ENCODE data around the gene LAMTOR1.

Gene LAMTOR1

DNA sequence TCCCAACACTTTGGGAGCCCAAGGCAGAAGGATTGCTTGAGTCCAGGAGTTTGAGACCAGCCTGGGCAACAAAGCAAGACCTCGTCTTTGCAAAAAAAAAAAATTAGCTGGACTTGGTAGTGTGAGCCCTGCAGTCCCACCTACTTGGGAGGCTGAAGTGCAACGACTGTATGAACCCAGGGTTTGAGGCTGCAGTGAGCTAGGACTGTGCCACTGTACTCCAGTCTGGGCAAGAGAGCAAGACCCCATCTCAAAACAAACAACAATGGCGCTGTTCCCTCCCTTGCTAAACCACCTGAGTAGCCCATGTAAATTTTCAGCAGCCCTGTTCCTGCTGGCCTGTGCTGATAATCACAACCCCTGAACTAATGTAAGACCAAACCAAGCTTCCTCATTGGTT, 3.1 kb downstream of the LAMTOR1 start:
- Histone ChIP-seq H3K27me3 (replicated peaks; ENCODE audit: control insufficient read depth, insufficient read depth, low read length) (no peaks in the 10 kb centered on the region), H3K4me3 (ENCODE audit: low read length) (no peak overlapping the region), H3K9me3 (ENCODE audit: control insufficient read depth, low read length) (no peaks in the 10 kb centered on the region), H3K4me1 (ENCODE audit: control insufficient read depth, insufficient read depth, low read length) (peaks cover 31% of the 10 kb centered on the region), H3K36me3 (ENCODE audit: control insufficient read depth, insufficient read depth, low read length, severe bottlenecking) (peaks cover 34% of the 10 kb centered on the region), H3K9ac (ENCODE audit: low read length) (no peak overlapping the region)
- no peak for DNase-seq (ENCODE audit: low read depth)

GRCh38 chr11:72098741-72099140, 4.4 kb downstream of the LAMTOR1 start:
- peaks cover 31% of the 10 kb centered on the region for H3K4me1 ChIP-seq (ENCODE audit: control insufficient read depth, insufficient read depth, low read length)

DNA sequence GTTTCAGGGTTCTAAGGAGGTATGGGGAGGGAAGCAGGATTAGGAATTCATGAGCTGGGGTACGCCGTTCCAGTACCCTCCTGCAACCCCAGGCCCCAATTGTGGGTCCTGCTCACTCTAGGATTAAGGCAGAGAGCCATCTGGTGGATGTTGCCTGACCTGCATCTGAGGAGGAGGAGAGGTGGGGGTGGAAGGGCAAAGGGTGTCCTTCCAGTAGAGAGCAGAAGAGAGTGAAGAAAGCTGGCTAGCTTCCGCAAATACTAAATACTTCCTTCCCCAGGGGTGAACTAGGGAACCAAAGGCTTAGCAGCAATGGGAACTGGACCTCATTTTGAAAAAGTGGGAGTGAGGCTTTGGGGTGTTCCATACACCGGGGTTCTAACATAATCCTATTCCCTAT, 11.8 kb downstream of the LAMTOR1 start:
- peak; percentile 85 for DNase-seq (ENCODE audit: low read depth)
- Histone ChIP-seq H3K36me3 (ENCODE audit: control insufficient read depth, insufficient read depth, low read length, severe bottlenecking) (peaks cover 18% of the 10 kb centered on the region), H3K9me3 (ENCODE audit: control insufficient read depth, low read length) (no peaks in the 10 kb centered on the region)

More at GRCh38 chr11:72098741-72099140, 4.4 kb downstream of the LAMTOR1 start:
- H3K4me3 ChIP-seq (ENCODE audit: low read length) = no peak overlapping the region
- no peaks in the 10 kb centered on the region for H3K27me3 ChIP-seq (replicated peaks; ENCODE audit: control insufficient read depth, insufficient read depth, low read length)
- H3K36me3 ChIP-seq (ENCODE audit: control insufficient read depth, insufficient read depth, low read length, severe bottlenecking) = peaks cover 44% of the 10 kb centered on the region
- DNase-seq (ENCODE audit: low read depth) = no peak
- no peak overlapping the region for H3K9ac ChIP-seq (ENCODE audit: low read length)
- H3K9me3 ChIP-seq (ENCODE audit: control insufficient read depth, low read length) = no peaks in the 10 kb centered on the region

GRCh38 chr11:72088076-72088808, 14.9 kb downstream of the LAMTOR1 start:
- Histone ChIP-seq H3K4me1 (ENCODE audit: control insufficient read depth, insufficient read depth, low read length) (peaks cover 8% of the 10 kb centered on the region), H3K9me3 (ENCODE audit: control insufficient read depth, low read length) (no peaks in the 10 kb centered on the region), H3K9ac (ENCODE audit: low read length) (no peak overlapping the region), H3K4me3 (ENCODE audit: low read length) (no peak overlapping the region), H3K27me3 (replicated peaks; ENCODE audit: control insufficient read depth, insufficient read depth, low read length) (no peaks in the 10 kb centered on the region), H3K36me3 (ENCODE audit: control insufficient read depth, insufficient read depth, low read length, severe bottlenecking) (peaks cover 3% of the 10 kb centered on the region)
- DNase-seq (ENCODE audit: low read depth) = no peak

More for the DNA sequence above, 11.8 kb downstream of the LAMTOR1 start:
- Histone ChIP-seq H3K4me3 (ENCODE audit: low read length) (no peak overlapping the region), H3K9ac (ENCODE audit: low read length) (no peak overlapping the region), H3K4me1 (ENCODE audit: control insufficient read depth, insufficient read depth, low read length) (peaks cover 8% of the 10 kb centered on the region), H3K27me3 (replicated peaks; ENCODE audit: control insufficient read depth, insufficient read depth, low read length) (no peaks in the 10 kb centered on the region)

DNA sequence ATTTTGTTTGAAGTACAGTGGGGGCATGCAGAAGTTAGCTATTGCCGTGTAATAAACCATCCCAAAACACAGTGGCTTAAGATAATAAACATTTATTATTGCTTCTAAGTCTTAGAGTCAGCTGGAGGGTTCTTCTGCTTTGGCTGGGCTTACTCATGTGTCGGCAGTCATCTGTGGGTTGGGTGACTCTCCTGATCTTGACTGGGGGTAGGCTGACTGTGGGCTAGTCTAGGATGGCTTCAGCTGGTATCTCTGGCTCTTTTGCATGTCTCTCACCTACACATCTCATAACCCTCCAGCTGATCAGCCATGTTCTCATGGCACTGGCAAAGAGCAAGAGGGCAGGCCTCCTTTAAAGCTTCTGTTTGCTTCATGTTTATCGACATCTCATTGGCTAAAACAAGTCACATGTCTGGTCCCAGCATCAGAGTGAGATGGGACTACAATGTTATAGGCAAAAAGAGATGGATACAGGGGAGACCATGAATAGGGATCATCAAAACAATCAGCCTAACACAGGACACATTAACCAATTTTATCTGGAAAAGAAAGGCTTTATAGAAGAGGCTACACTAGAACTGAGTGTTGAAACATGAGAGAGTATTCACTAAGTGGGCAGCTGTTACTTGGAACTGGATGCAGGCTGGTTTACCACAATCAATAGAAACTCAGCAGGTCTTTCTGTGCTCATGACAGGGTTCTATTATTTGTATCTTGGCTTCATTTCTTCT, 17.3 kb downstream of the LAMTOR1 start:
- H3K27me3 ChIP-seq (replicated peaks; ENCODE audit: control insufficient read depth, insufficient read depth, low read length) = no peaks in the 10 kb centered on the region

DNA sequence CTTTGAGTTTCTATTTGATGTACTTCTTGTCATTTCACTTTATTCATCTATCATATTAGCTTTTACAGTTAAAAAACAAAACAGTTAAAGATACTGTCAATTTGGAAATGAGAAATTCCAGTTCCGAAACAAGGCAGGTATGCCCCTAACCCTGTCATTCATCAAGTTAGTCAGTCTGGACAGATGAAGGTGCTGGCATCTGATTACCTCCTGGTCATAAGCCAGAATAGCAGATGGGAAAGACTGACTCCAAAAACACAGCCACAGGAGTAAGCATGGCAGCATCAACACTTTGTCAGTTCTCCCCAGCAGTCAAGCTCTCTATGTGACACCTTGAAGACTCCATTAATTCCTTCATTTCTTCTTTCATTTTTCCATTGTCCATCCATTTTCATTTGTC, 18.1 kb downstream of the LAMTOR1 start:
- no peak overlapping the region for H3K4me3 ChIP-seq (ENCODE audit: low read length)
- no peaks in the 10 kb centered on the region for H3K9me3 ChIP-seq (ENCODE audit: control insufficient read depth, low read length)
- H3K4me1 ChIP-seq (ENCODE audit: control insufficient read depth, insufficient read depth, low read length) = peaks cover 4% of the 10 kb centered on the region
- H3K27me3 ChIP-seq (replicated peaks; ENCODE audit: control insufficient read depth, insufficient read depth, low read length) = no peaks in the 10 kb centered on the region
- peaks cover 3% of the 10 kb centered on the region for H3K36me3 ChIP-seq (ENCODE audit: control insufficient read depth, insufficient read depth, low read length, severe bottlenecking)
- H3K9ac ChIP-seq (ENCODE audit: low read length) = no peak overlapping the region
- no peak for DNase-seq (ENCODE audit: low read depth)

More for the DNA sequence above, 17.3 kb downstream of the LAMTOR1 start:
- Histone ChIP-seq H3K4me3 (ENCODE audit: low read length) (no peak overlapping the region), H3K9ac (ENCODE audit: low read length) (no peak overlapping the region), H3K9me3 (ENCODE audit: control insufficient read depth, low read length) (no peaks in the 10 kb centered on the region), H3K36me3 (ENCODE audit: control insufficient read depth, insufficient read depth, low read length, severe bottlenecking) (peaks cover 3% of the 10 kb centered on the region), H3K4me1 (ENCODE audit: control insufficient read depth, insufficient read depth, low read length) (peaks cover 4% of the 10 kb centered on the region)
- no peak for DNase-seq (ENCODE audit: low read depth)

DNA sequence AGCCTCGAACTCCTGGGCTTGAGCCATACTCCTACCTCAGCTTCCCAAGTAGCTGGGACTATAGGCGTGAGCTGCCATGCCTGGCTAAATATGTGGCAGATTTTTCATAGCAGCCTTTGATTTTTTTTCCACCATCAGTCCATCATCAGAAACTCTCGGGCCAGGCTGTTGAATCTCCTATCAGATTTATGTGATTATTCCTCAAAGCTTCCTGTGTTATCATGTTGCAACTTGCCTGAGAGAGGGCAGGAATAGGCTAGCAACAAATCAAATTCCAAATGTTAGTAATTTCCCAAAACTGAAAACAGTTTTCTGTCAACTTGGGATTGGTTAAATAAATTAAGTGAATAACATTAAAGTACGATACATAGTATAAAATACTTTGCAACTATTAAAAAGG, 19.0 kb downstream of the LAMTOR1 start:
- Histone ChIP-seq H3K27me3 (replicated peaks; ENCODE audit: control insufficient read depth, insufficient read depth, low read length) (no peaks in the 10 kb centered on the region), H3K4me1 (ENCODE audit: control insufficient read depth, insufficient read depth, low read length) (peaks cover 10% of the 10 kb centered on the region), H3K36me3 (ENCODE audit: control insufficient read depth, insufficient read depth, low read length, severe bottlenecking) (no peaks in the 10 kb centered on the region), H3K9ac (ENCODE audit: low read length) (no peak overlapping the region), H3K9me3 (ENCODE audit: control insufficient read depth, low read length) (no peaks in the 10 kb centered on the region), H3K4me3 (ENCODE audit: low read length) (no peak overlapping the region)
- no peak for DNase-seq (ENCODE audit: low read depth)

GRCh38 chr11:72083414-72083813, 19.7 kb downstream of the LAMTOR1 start:
- H3K4me3 ChIP-seq (ENCODE audit: low read length) = no peak overlapping the region
- H3K4me1 ChIP-seq (ENCODE audit: control insufficient read depth, insufficient read depth, low read length) = peaks cover 12% of the 10 kb centered on the region
- DNase-seq (ENCODE audit: low read depth) = no peak
- no peak overlapping the region for H3K9ac ChIP-seq (ENCODE audit: low read length)
- H3K36me3 ChIP-seq (ENCODE audit: control insufficient read depth, insufficient read depth, low read length, severe bottlenecking) = no peaks in the 10 kb centered on the region
- no peaks in the 10 kb centered on the region for H3K27me3 ChIP-seq (replicated peaks; ENCODE audit: control insufficient read depth, insufficient read depth, low read length)
- no peaks in the 10 kb centered on the region for H3K9me3 ChIP-seq (ENCODE audit: control insufficient read depth, low read length)

DNA sequence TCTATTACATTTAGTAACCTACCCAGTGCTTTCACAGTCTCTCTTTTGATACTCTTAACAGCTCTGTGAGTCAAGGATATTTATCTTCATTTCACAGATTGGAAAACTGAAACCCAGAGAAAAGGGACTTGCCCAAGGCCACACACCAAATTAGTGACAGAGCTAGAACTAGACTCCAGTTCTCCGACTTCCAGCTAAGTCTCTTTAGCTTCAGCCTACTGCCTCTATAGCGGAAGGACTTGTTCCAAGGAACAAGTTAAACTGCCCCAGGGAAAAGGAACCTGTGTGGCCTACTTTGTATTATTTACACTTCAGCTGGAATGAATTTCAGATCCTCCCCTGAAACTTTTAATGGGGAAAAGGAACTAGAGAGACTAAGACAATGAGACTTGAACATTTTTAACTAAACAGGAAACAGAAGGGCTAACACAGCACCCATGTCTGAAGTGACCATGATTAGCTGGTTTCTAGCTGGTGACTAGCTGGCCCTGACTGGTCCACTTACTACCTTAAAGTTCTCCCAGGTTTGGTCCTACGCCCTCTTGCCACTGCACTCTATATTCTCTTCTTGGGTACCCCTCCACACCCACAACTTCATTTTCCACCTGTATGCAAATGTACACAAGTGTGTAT, 21.2 kb downstream of the LAMTOR1 start:
- Histone ChIP-seq H3K4me1 (ENCODE audit: control insufficient read depth, insufficient read depth, low read length) (peaks cover 14% of the 10 kb centered on the region), H3K27me3 (replicated peaks; ENCODE audit: control insufficient read depth, insufficient read depth, low read length) (no peaks in the 10 kb centered on the region), H3K36me3 (ENCODE audit: control insufficient read depth, insufficient read depth, low read length, severe bottlenecking) (no peaks in the 10 kb centered on the region), H3K9me3 (ENCODE audit: control insufficient read depth, low read length) (no peaks in the 10 kb centered on the region), H3K9ac (ENCODE audit: low read length) (no peak overlapping the region), H3K4me3 (ENCODE audit: low read length) (no peak overlapping the region)
- DNase-seq (ENCODE audit: low read depth) = no peak

GRCh38 chr11:72081184-72081644, 21.9 kb downstream of the LAMTOR1 start:
- Histone ChIP-seq H3K9ac (ENCODE audit: low read length) (peak overlapping the region; percentile 87), H3K9me3 (ENCODE audit: control insufficient read depth, low read length) (no peaks in the 10 kb centered on the region), H3K4me3 (ENCODE audit: low read length) (peak overlapping the region; percentile 92)

More at GRCh38 chr11:72081184-72081644, 21.9 kb downstream of the LAMTOR1 start:
- H3K36me3 ChIP-seq (ENCODE audit: control insufficient read depth, insufficient read depth, low read length, severe bottlenecking) = no peaks in the 10 kb centered on the region
- DNase-seq (ENCODE audit: low read depth) = no peak
- peaks cover 14% of the 10 kb centered on the region for H3K4me1 ChIP-seq (ENCODE audit: control insufficient read depth, insufficient read depth, low read length)
- no peaks in the 10 kb centered on the region for H3K27me3 ChIP-seq (replicated peaks; ENCODE audit: control insufficient read depth, insufficient read depth, low read length)
